Panc1 (cell line): ENCODE measurements around the gene BRD3. TPM values are rescaled to one million over a fixed set of nuclear protein-coding genes. Genes with fewer than 3 reads are reported as not detected.

Source experiments
- ATAC-seq: fragments of 200-7000 bp; cut with Tn5 transposase; 2 replicates; pipeline ENCODE4 v1.9.1; 2020; ENCODE audit warnings: mild to moderate bottlenecking, moderate library complexity
- BruUV-seq: library from RNA; stranded (reverse); fragments of 400-500 nt; replicated peaks from 2 replicates; lab custom pipeline; 2021; lab: Mats Ljungman, UMichigan
- CTCF ChIA-PET: fragments of 300-600 bp; sonication (Branson Sonifier 250); formaldehyde crosslinking; loops from one replicate; lab custom pipeline; 2022; ENCODE audit warnings: antibody characterized with exemption; lab: Charles Lee
- POLR2A ChIA-PET: fragments of 300-600 bp; sonication (Branson Sonifier 250); formaldehyde crosslinking; loops from one replicate; lab custom pipeline; 2022; ENCODE audit warnings: antibody characterized with exemption; lab: Charles Lee
- DNase-seq: peaks from one replicate; pipeline ENCODE4 v3.0.0-alpha.2; 2010; ENCODE audit warnings: low read depth, low spot score
- H3K27ac ChIP-seq: 2 replicates; pipeline ENCODE4 v1.5.1; 2011; ENCODE audit warnings: mild to moderate bottlenecking, low read length, inconsistent platforms
- H3K27me3 ChIP-seq: fragments of 200-500 bp; sonication (Bioruptor generic); 2 replicates; pipeline ENCODE4 v1.6.0; 2014; ENCODE audit warnings: low read length, inconsistent platforms; ENCODE audit not compliant: control insufficient read depth, insufficient read depth
- H3K36me3 ChIP-seq: fragments of 200-500 bp; sonication (Bioruptor generic); 2 replicates; pipeline ENCODE4 v1.5.1; 2014; ENCODE audit warnings: inconsistent platforms, mild to moderate bottlenecking, low read length, moderate library complexity; ENCODE audit not compliant: control insufficient read depth, insufficient read depth
- H3K4me1 ChIP-seq: 2 replicates; pipeline ENCODE4 v1.5.1; 2011; ENCODE audit warnings: inconsistent platforms, mild to moderate bottlenecking, low read length, moderate library complexity; ENCODE audit not compliant: control insufficient read depth, insufficient read depth
- H3K4me3 ChIP-seq, 2 experiments: 2 replicates each; pipeline ENCODE4 v1.5.1; 2011 to 2012; ENCODE audit warnings: low read depth in 2 of 2, low read length in 2 of 2, mild to moderate bottlenecking in 2 of 2, inconsistent platforms in 1 of 2, moderate library complexity in 1 of 2
- H3K9me3 ChIP-seq: fragments of 200-500 bp; sonication (Bioruptor generic); 2 replicates; pipeline ENCODE4 v1.5.1; 2014; ENCODE audit warnings: low read depth, mild to moderate bottlenecking, inconsistent platforms, low read length, moderate library complexity; ENCODE audit not compliant: control insufficient read depth, insufficient read depth
- CTCF ChIP-seq: fragments of 450-650 bp; IDR thresholded peaks from 2 replicates; pipeline ENCODE4 v1.5.1; 2017; ENCODE audit warnings: mild to moderate bottlenecking
- POLR2AphosphoS5 ChIP-seq: IDR thresholded peaks from 2 replicates; pipeline ENCODE4 v1.6.1; 2012; ENCODE audit warnings: mild to moderate bottlenecking, low read depth, low read length, moderate library complexity
- REST ChIP-seq, 2 experiments: IDR thresholded peaks; 2 replicates each; pipeline ENCODE4 v1.6.1; 2011 to 2012; ENCODE audit warnings: low read depth in 2 of 2, control low read depth in 1 of 2, low read length in 1 of 2, mild to moderate bottlenecking in 1 of 2, moderate library complexity in 1 of 2; ENCODE audit not compliant: insufficient read depth in 1 of 2
- SIN3A ChIP-seq: IDR thresholded peaks from 2 replicates; pipeline ENCODE4 v1.6.1; 2012; ENCODE audit warnings: low read depth, mild to moderate bottlenecking, low read length, moderate library complexity, borderline replicate concordance; ENCODE audit not compliant: insufficient read depth
- TCF7L2 ChIP-seq: IDR thresholded peaks from 2 replicates; pipeline ENCODE4 v1.6.1; 2011; ENCODE audit warnings: mild to moderate bottlenecking, low read depth, low read length, inconsistent platforms
- in situ Hi-C: cut with HindIII; loops from 2 replicates; pipeline ENCODE4 v1.10.0; 2016; ENCODE audit warnings: low sequenced_read_pairs, low pct_unique_long_range_greater_than_20kb
- intact Hi-C: fragments of 100-400 bp; cut with micrococcal nuclease; formaldehyde crosslinking; loops from one replicate; pipeline ENCODE4 v1.10.0; 2022; ENCODE audit not compliant: unreplicated experiment
- total RNA-seq: library from RNA; stranded (reverse); gene quantifications from one replicate; pipeline ENCODE4 v1.2.1, GENCODE V29; 2021; ENCODE audit not compliant: unreplicated experiment

Gene BRD3
- total RNA-seq, 1 experiment from 2014 or later: 27.6 TPM

DNA sequence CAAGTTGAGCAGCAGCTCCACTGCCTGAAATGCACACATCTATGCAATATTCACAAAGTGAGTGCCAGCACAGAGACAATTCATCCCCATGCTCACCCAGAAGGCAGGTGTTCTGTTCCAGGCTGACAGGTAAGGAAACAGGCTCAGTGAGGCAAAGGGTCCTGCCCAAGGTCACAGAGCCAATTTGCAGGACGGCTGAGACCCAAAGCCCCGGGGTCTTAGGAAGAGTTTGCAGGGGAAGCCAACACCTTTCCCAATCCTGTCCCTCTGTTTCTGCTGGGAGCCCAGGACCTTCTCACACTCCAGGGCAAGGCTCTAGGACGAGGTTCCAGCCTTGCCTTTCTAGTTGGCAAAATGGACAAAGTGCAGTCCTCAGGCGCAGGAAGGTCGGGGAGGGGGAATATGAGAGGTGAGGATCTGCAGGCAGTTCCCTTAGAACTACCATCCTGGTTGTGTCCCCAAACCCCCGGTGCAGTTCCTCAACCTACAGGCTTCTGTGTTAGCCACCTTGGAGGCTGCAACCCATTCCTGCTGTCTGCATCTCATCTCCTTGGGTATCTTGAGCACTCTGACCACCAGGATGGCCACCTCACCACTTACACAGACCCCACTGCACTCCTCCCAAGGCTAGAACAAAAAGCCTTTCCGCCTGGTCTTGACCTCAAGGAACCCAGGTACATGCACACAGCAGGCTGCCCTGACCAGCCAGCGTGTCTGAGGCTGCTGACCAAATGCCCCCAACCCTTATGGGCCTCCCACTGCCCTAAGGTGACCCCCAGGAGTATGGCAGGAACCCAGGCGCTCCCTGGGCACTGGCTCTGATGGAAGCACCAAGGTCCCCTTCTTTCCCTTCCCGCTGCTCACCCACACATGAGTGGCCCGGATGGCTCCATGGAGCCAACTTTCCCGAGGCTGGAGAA lies 1.9 kb upstream of the BRD3 start:
- no TSS peak for BruUV-seq
- intact Hi-C loops: no loop called here

More for the DNA sequence above, 1.9 kb upstream of the BRD3 start:
- TF ChIP-seq POLR2AphosphoS5: no peak
- no peak for TF ChIP-seq REST (IDR thresholded peaks at IDR 0.05; ENCODE audit: insufficient read depth in 1 of 2, low read depth in 2 of 2, low read length in 1 of 2)
- no peak for TF ChIP-seq TCF7L2
- TF ChIP-seq SIN3A: no peak
- TF ChIP-seq CTCF: no peak
- Histone ChIP-seq H3K9me3 (no peaks in the 10 kb centered on the region), H3K36me3 (no peaks in the 10 kb centered on the region; the same call in 1 of the 2 replicates), H3K4me1 (no peaks in the 10 kb centered on the region; the same call in 1 of the 2 replicates), H3K27ac (no peak overlapping the region), H3K27me3 (no peaks in the 10 kb centered on the region), H3K4me3 (no peak overlapping the region; a peak in 1 of 4 replicates)
- in situ Hi-C loops: no loop called here
- ATAC-seq (no peak), DNase-seq (no peak)
- ChIA-PET POLR2A (no interaction called here), CTCF (no interaction called here)
